GM13977 (cell line): ENCODE data around the gene PARVG.

Experiments used
- DNase-seq: peaks from one replicate; pipeline ENCODE4 v3.0.0; 2012; ENCODE audit warnings: low spot score
- in situ Hi-C: fragments of 300-500 bp; cut with MboI; formaldehyde crosslinking; loops from one replicate; pipeline ENCODE4 v1.12.0; 2022; ENCODE audit warnings: low sequenced_read_pairs, low pct_unique_long_range_greater_than_20kb, mixed read lengths, inconsistent platforms; ENCODE audit not compliant: unreplicated experiment
- TF ChIP-seq, protein P1 (sequence below): IDR thresholded peaks from 2 replicates; pipeline ENCODE4 v1.5.1; 2012; ENCODE audit warnings: mild to moderate bottlenecking, control low read depth; ENCODE audit not compliant: insufficient read depth; ENCODE audit errors: extremely low read depth, missing control alignments

PARVG gene

DNA sequence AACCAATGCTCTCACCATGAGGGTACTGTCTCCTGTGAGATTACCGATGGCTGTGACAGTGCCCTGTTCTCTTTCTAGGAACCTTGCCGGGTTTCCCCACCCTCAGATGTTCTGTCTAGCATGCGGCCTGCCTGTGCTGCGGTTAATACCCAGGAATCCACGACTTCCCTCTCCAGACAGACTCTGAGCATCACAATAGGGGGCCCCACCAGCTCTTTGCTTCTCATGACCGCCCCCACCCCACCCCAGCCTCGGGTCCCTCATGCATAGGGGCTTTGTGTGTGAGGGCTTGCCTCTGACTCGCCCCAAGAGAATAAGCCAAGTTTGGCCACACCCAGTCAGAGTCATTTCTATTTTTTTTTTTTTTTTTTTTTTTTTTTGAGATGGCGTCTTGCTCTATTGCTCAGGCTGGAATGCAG is 10.3 kb downstream of the PARVG start:
- TF ChIP-seq, protein P1, sequence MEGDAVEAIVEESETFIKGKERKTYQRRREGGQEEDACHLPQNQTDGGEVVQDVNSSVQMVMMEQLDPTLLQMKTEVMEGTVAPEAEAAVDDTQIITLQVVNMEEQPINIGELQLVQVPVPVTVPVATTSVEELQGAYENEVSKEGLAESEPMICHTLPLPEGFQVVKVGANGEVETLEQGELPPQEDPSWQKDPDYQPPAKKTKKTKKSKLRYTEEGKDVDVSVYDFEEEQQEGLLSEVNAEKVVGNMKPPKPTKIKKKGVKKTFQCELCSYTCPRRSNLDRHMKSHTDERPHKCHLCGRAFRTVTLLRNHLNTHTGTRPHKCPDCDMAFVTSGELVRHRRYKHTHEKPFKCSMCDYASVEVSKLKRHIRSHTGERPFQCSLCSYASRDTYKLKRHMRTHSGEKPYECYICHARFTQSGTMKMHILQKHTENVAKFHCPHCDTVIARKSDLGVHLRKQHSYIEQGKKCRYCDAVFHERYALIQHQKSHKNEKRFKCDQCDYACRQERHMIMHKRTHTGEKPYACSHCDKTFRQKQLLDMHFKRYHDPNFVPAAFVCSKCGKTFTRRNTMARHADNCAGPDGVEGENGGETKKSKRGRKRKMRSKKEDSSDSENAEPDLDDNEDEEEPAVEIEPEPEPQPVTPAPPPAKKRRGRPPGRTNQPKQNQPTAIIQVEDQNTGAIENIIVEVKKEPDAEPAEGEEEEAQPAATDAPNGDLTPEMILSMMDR, result no peak
- DNase-seq, result peak; percentile 69
- in situ Hi-C loops, result no loop called here

DNA sequence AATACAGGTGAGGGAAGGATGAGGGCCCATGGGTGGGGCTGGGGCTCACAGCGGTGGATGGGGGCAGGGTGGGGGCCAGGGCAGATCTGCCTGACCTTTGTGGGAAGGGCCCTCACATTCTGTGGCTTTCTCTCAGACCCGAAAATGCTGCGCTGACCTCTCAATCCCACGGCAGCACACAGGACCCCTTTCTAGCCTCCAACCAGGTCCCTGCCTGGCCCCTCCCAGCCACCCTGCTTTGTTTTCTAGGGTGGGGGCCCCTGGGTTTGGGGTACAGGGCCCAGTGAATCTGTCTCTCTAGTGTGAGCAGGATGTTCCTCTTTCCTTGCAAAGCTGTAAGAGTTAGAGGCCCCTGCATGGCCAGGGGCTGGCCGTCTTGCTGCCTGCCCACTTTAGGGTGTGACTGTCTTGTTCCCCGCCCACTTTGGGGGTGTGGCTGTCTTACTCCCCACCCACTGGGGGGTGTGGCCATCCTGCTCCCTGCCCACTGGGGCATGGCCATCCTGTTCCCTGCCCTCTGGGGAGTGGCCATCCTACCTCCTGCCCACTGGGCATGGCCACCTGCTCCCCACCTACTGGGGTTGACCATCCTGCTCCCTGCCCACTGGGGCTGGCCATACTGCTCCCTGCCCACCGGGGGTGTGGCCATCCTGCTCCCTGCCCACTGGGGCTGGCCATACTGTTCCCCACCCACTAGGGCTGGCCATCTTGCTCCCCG is 11.5 kb downstream of the PARVG start:
- no peak for DNase-seq
- TF ChIP-seq, protein P1, result no peak
- in situ Hi-C loops, result no loop called here

DNA sequence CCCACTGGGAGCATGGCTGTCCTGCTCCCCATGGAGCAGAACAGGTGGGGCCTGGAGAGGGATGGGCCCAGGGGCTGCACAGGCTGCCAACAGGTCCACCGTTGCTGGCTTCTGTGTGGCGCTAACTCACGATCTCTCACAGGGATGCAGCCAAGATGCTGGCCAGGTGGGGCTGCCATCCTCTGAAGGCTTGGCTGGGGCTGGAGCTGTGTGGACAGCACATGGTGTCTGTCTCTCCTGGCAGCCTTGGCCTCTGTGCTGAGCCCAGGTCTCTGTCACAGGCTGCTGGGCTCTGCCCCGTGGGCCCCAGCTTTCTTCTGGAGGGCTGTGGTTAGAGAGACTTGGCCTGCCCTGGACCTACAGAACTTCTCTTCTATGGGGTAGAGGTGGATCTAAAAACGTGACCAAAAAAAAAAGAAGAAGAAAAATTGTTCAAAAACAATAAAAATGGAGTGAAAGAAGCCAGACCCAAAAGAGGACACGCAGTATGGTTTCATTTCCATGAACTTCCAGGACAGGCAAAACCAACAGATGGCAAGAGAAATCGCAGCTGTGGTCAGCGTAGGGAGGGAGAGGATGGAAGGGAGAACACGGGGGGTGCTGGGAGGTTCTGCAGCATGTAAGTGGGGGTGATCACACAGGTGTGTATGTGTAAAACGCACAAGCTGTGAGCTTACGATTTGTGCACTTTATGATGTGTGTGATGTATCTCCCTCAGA is 12.2 kb downstream of the PARVG start:
- TF ChIP-seq, protein P1, result no peak
- no peak for DNase-seq
- in situ Hi-C loops, result no loop called here

DNA sequence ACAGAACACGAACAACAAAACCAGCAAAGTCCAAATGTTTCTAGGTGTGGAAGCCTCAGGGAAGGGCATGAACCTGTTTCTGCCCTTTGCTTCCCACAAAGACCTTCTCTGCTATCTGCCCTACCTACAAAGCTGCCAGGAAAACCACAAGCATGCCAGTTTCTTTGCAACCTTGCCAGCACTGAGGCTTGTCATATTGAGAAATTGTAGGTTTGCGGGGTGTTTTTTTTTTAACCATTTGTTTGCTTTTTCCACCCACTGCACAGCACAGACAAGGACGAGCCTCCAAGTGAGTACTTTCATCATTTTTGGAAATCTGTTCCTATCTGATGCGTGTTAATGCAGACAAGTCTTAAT is 12.8 kb downstream of the PARVG start:
- TF ChIP-seq, protein P1, result no peak
- no peak for DNase-seq
- in situ Hi-C loops, result no loop called here

DNA sequence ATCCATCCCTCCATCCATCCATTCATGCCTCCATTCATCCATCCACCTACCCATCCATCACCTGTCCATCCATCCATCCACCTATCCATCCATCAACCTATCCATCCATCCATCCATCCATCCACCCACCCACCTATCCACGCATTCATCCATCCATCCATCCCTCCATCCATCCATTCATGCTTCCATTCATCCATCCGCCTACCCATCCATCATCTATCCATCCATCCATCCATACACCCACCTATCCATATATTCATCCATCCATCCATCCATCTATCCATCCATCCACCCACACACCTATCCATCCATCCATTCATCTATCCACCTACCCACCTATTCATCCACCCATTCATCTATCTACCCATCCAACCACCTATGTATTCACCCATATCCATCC is 13.8 kb downstream of the PARVG start:
- in situ Hi-C loops, result no loop called here
- DNase-seq, result no peak
- TF ChIP-seq, protein P1, result no peak

DNA sequence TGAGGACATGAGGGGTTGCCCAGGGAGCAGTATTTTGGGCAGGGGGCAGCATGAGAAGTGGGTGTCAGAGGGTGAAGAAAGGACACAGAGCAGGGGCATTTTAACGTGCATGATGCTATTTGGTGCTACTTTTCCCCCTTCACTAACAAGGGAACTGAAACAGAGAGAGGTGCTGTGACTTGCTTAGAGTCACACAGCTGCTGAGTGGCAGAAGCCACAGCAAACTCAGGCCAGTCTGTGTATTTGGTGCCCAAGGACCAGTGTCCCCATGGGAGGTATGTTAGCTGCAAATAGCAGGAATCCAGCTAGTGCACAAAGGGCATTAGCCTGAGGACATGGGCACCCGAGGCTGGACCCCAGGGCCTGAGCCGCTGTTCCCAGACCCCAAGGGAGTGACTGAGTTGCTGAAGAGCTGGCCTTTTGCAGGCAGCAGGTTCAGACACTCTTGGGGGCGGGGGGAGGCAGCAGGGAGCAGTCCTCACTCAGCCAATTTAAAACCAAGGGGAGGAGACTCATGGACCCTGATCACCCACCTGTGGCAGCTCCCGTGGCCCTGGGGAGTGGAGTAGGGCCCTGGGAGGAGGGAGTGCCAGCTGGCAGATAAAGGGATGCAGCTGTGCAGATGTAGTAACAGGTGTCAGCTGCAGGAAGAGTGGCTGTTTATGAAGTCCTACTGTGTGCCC is 14.6 kb downstream of the PARVG start:
- no peak for DNase-seq
- in situ Hi-C loops, result no loop called here
- TF ChIP-seq, protein P1, result peak; percentile 3
